Measurements from ENCODE around the gene AQP12A.
"Not testable (repeated sequence)": the region's sequence is repeated elsewhere in the genome, so short reads cannot be mapped to it uniquely, and the experiment has no call there.

GRCh38 chr2:240700616-240701015 is 8.9 kb downstream of the AQP12A start:
- TF ChIP-seq, protein P1, sequence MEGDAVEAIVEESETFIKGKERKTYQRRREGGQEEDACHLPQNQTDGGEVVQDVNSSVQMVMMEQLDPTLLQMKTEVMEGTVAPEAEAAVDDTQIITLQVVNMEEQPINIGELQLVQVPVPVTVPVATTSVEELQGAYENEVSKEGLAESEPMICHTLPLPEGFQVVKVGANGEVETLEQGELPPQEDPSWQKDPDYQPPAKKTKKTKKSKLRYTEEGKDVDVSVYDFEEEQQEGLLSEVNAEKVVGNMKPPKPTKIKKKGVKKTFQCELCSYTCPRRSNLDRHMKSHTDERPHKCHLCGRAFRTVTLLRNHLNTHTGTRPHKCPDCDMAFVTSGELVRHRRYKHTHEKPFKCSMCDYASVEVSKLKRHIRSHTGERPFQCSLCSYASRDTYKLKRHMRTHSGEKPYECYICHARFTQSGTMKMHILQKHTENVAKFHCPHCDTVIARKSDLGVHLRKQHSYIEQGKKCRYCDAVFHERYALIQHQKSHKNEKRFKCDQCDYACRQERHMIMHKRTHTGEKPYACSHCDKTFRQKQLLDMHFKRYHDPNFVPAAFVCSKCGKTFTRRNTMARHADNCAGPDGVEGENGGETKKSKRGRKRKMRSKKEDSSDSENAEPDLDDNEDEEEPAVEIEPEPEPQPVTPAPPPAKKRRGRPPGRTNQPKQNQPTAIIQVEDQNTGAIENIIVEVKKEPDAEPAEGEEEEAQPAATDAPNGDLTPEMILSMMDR (IDR thresholded peaks at IDR 0.05): not testable (repeated sequence)
- not testable (repeated sequence) for TF ChIP-seq EP300 (IDR thresholded peaks at IDR 0.05)

Data from esophagus muscularis mucosa (tissue), 3 donors.